ENCODE measurements around the gene SMCO3.

SMCO3 gene

DNA sequence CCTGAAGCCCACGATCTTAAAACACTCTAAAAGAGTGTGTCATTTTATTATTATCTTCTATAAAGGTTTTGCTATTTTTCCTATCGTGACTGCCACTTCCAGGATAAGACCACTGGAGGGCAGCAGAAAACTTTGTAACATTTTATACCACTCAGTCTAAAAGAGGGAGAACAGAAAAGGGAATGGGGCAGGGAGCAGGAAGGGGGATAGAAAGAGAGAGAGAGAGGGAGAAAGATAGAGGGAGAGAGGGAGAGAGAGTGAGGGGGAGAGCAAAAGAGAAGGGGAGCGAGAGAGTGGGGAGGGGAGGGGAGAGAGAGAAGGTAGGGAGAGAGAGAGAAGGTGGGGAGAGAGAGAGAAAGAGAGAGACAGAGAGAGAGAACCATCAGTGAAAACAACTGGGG is 31.4 kb upstream of the SMCO3 start:
- no peaks in the 10 kb centered on the region for H3K36me3 ChIP-seq (ENCODE audit: control insufficient read depth in 2 of 2, insufficient read depth in 2 of 2, low read length in 2 of 2)
- H3K9me3 ChIP-seq (ENCODE audit: control insufficient read depth in 2 of 2, low read length in 2 of 2): no peaks in the 10 kb centered on the region
- H3K9ac ChIP-seq (ENCODE audit: low read depth in 1 of 2, low read length in 2 of 2): no peak overlapping the region
- H3K4me1 ChIP-seq (ENCODE audit: control insufficient read depth in 2 of 2, insufficient read depth in 2 of 2, low read length in 2 of 2): peaks cover 0 to 14% of the 10 kb centered on the region in 2 donors
- H3K27ac ChIP-seq (ENCODE audit: low read depth in 2 of 2, low read length in 2 of 2): no peak overlapping the region
- H3K27me3 ChIP-seq (ENCODE audit: control insufficient read depth in 2 of 2, insufficient read depth in 2 of 2, low read length in 2 of 2): no peaks in the 10 kb centered on the region
- no peak overlapping the region for H3K4me3 ChIP-seq (ENCODE audit: low read length in 2 of 2)

DNA sequence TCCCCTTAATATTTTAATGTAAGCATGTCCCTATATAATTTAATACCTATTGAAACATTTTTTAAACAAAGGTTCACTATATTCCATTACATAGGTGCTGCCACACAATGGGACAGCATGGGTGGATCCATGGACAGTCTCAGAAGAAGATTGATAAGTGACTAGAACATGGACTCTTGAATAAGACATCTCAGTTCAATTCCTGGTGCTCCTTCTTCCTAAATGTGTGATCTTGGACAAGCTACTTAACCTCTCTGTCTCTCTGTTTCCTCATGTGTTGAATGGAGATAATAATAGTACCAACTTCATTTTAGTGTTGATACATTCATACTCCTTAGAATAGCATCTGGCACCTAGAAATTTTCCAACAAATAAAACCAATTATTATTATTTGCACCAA is 30.4 kb upstream of the SMCO3 start:
- no peak overlapping the region for H3K9ac ChIP-seq (ENCODE audit: low read depth in 1 of 2, low read length in 2 of 2)
- H3K27ac ChIP-seq (ENCODE audit: low read depth in 2 of 2, low read length in 2 of 2): no peak overlapping the region
- no peaks in the 10 kb centered on the region for H3K36me3 ChIP-seq (ENCODE audit: control insufficient read depth in 2 of 2, insufficient read depth in 2 of 2, low read length in 2 of 2)
- H3K4me3 ChIP-seq (ENCODE audit: low read length in 2 of 2): no peak overlapping the region
- H3K9me3 ChIP-seq (ENCODE audit: control insufficient read depth in 2 of 2, low read length in 2 of 2): no peaks in the 10 kb centered on the region
- peaks cover 0 to 18% of the 10 kb centered on the region in 2 donors for H3K4me1 ChIP-seq (ENCODE audit: control insufficient read depth in 2 of 2, insufficient read depth in 2 of 2, low read length in 2 of 2)
- no peaks in the 10 kb centered on the region for H3K27me3 ChIP-seq (ENCODE audit: control insufficient read depth in 2 of 2, insufficient read depth in 2 of 2, low read length in 2 of 2)

DNA sequence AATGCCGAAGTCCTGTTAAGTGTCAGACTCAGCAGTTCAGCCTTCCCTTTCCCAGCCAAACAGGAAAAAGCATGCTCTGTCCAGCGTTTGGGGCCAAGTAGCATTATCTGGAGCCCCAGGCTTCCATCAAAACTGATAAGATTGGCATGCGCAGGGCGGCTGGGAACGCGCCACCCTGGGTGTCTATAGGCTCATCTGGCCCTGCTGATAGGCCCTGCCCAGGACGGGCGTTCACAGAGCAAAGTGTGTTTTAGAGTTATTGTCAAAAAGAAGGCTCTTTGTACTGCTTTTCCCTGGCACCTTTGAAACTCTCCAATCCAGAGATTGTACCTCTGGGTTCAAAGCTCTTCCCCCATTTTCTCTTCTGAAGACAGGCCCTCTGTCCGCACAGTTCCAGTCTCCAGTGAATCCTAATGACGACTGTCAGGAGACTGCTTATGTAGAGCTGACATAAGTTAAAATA is 29.5 kb upstream of the SMCO3 start, which contains the start of gene ART4:
TSS of gene ART4 (minus strand) at position 102 of the 463 bp plus-strand sequence. CDS start 413 bp downstream, outside the sequence.
- H3K9me3 ChIP-seq (ENCODE audit: control insufficient read depth in 2 of 2, low read length in 2 of 2): no peaks in the 10 kb centered on the region
- H3K27ac ChIP-seq (ENCODE audit: low read depth in 2 of 2, low read length in 2 of 2): no peak within 1 kb of the TSS
- H3K4me1 ChIP-seq (ENCODE audit: control insufficient read depth in 2 of 2, insufficient read depth in 2 of 2, low read length in 2 of 2): peaks cover 0 to 18% of the 10 kb centered on the region in 2 donors
- H3K27me3 ChIP-seq (ENCODE audit: control insufficient read depth in 2 of 2, insufficient read depth in 2 of 2, low read length in 2 of 2): no peaks in the 10 kb centered on the region
- H3K36me3 ChIP-seq (ENCODE audit: control insufficient read depth in 2 of 2, insufficient read depth in 2 of 2, low read length in 2 of 2): no peaks in the 10 kb centered on the region
- no peak within 1 kb of the TSS for H3K4me3 ChIP-seq (ENCODE audit: low read length in 2 of 2)
- no peak within 1 kb of the TSS for H3K9ac ChIP-seq (ENCODE audit: low read depth in 1 of 2, low read length in 2 of 2)

DNA sequence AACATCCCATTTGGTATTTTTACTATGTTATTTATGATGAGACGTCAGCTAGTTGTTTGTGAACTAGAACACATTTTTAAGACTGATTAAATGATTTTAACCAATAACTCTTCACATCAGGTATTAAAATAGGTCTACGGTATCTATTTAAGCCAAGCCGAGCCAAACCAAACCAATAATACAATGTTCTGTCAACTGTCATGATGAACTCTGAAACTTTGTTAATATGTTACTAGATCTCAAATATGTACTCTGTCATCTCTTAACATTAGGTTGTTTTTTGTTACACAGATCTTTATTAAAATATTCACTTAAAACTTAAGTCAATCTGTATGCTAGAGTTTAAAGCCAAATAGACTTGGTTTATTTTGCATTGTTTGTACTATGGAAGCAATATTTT is 28.3 kb upstream of the SMCO3 start:
- Histone ChIP-seq H3K4me1 (ENCODE audit: control insufficient read depth in 2 of 2, insufficient read depth in 2 of 2, low read length in 2 of 2) (peaks cover 0 to 18% of the 10 kb centered on the region in 2 donors), H3K9me3 (ENCODE audit: control insufficient read depth in 2 of 2, low read length in 2 of 2) (no peaks in the 10 kb centered on the region), H3K9ac (ENCODE audit: low read depth in 1 of 2, low read length in 2 of 2) (no peak overlapping the region), H3K27me3 (ENCODE audit: control insufficient read depth in 2 of 2, insufficient read depth in 2 of 2, low read length in 2 of 2) (no peaks in the 10 kb centered on the region), H3K4me3 (ENCODE audit: low read length in 2 of 2) (no peak overlapping the region), H3K36me3 (ENCODE audit: control insufficient read depth in 2 of 2, insufficient read depth in 2 of 2, low read length in 2 of 2) (no peaks in the 10 kb centered on the region), H3K27ac (ENCODE audit: low read depth in 2 of 2, low read length in 2 of 2) (no peak overlapping the region)

DNA sequence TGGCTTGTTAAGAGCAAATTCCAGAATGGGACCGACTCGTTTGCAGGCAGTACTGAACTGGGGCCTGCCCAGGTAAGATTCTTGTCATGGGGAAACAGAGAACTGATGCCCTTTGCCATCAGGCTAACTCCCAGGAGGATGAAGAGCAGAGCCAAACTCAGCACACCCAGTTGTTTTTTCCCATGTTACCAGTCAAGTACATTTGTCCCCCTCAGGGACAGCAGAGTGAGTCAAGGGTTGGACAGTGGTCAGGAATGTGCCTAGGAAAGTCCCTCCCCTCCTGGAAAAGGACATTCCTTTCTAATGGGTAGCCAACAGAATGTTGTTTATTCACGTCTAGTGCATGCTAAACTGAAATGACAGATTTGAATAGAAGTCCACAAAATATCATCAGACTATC is 27.8 kb upstream of the SMCO3 start:
- H3K27ac ChIP-seq (ENCODE audit: low read depth in 2 of 2, low read length in 2 of 2): no peak overlapping the region
- H3K9me3 ChIP-seq (ENCODE audit: control insufficient read depth in 2 of 2, low read length in 2 of 2): no peaks in the 10 kb centered on the region
- H3K4me3 ChIP-seq (ENCODE audit: low read length in 2 of 2): no peak overlapping the region
- no peak overlapping the region for H3K9ac ChIP-seq (ENCODE audit: low read depth in 1 of 2, low read length in 2 of 2)
- H3K36me3 ChIP-seq (ENCODE audit: control insufficient read depth in 2 of 2, insufficient read depth in 2 of 2, low read length in 2 of 2): no peaks in the 10 kb centered on the region
- H3K4me1 ChIP-seq (ENCODE audit: control insufficient read depth in 2 of 2, insufficient read depth in 2 of 2, low read length in 2 of 2): peaks cover 0 to 18% of the 10 kb centered on the region in 2 donors
- no peaks in the 10 kb centered on the region for H3K27me3 ChIP-seq (ENCODE audit: control insufficient read depth in 2 of 2, insufficient read depth in 2 of 2, low read length in 2 of 2)

DNA sequence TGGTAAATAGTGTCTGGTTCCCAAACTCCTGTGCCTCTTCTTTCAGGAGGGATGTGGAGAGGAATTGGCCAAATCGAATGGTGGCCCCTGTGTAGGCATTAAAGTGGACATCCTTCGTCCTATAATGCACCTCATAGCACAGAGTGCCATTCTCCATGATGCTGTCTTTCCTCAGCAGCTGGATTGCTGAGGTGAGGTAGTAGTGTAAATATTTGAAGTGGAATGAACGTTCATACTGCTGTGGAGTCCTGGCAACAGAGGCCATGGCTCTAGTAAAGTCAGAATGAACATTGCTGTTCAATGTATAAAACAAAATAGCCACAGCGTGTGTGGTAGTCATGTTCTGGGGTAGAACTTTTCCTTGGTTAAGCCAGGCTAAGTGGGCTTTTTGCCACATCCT is 26.6 kb upstream of the SMCO3 start:
- Histone ChIP-seq H3K4me3 (ENCODE audit: low read length in 2 of 2) (no peak overlapping the region), H3K27me3 (ENCODE audit: control insufficient read depth in 2 of 2, insufficient read depth in 2 of 2, low read length in 2 of 2) (no peaks in the 10 kb centered on the region), H3K36me3 (ENCODE audit: control insufficient read depth in 2 of 2, insufficient read depth in 2 of 2, low read length in 2 of 2) (no peaks in the 10 kb centered on the region), H3K4me1 (ENCODE audit: control insufficient read depth in 2 of 2, insufficient read depth in 2 of 2, low read length in 2 of 2) (peaks cover 0 to 16% of the 10 kb centered on the region in 2 donors), H3K9ac (ENCODE audit: low read depth in 1 of 2, low read length in 2 of 2) (no peak overlapping the region), H3K9me3 (ENCODE audit: control insufficient read depth in 2 of 2, low read length in 2 of 2) (no peaks in the 10 kb centered on the region), H3K27ac (ENCODE audit: low read depth in 2 of 2, low read length in 2 of 2) (no peak overlapping the region)

DNA sequence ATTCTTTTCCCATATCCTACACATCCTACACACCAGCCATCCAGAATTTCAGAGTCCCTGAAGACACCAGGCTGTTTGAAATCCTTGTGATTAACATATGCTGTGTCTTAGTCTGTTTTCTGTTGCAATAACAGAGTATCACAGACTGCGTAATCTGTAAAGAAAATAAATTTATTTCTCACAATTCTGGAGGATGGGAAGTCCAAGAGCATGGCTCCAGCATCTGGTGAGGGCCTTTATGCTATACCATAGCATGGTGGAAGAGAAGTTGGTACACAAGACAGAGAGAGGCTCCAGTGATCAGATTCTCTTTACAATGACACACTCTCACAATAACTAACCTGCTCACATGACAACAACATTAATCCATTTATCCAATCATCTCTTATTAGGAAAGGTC is 25.3 kb upstream of the SMCO3 start:
- Histone ChIP-seq H3K27me3 (ENCODE audit: control insufficient read depth in 2 of 2, insufficient read depth in 2 of 2, low read length in 2 of 2) (no peaks in the 10 kb centered on the region), H3K4me3 (ENCODE audit: low read length in 2 of 2) (no peak overlapping the region), H3K27ac (ENCODE audit: low read depth in 2 of 2, low read length in 2 of 2) (no peak overlapping the region), H3K4me1 (ENCODE audit: control insufficient read depth in 2 of 2, insufficient read depth in 2 of 2, low read length in 2 of 2) (peaks cover 0 to 16% of the 10 kb centered on the region in 2 donors), H3K9ac (ENCODE audit: low read depth in 1 of 2, low read length in 2 of 2) (no peak overlapping the region), H3K9me3 (ENCODE audit: control insufficient read depth in 2 of 2, low read length in 2 of 2) (no peaks in the 10 kb centered on the region), H3K36me3 (ENCODE audit: control insufficient read depth in 2 of 2, insufficient read depth in 2 of 2, low read length in 2 of 2) (no peaks in the 10 kb centered on the region)

DNA sequence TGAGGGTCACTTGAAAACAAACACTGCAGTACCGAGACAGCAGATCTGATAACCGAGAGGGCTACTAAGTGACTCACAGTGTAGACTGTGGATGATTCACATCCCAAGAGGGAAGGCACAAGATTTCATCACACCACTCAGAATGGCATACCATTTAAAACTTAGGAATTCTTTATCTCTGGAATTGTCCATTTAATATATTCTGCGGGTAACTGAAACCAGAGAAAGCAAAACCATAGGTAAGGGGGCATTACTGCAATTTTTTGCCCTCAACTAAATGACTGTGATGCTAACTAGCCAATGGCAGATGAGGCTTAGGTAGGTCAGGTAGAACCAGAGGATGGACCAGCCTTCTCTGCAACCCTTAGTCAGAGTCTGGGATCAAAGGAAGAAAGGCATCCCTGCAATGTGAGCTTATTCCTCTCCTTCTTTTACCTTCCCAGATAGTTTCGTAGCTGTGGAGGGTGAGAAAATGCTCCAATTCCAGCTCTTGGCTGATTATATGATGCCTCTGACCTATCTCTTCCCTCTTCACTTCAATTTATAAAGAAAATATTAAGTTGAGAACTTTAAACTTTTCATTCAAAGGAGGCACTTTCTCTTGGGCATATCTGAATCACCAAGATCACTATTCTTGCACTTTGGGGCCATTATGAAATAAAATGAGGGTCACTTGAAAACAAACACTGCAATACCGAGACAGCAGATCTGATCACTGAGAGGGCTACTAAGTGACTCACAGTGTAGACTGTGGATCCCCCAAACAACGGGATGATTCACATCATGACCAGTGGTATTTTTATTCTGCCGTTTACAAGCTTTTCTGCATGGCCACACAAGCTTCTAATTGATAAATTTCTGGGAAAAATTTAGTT is 22.6 kb upstream of the SMCO3 start:
- Histone ChIP-seq H3K27me3 (ENCODE audit: control insufficient read depth in 2 of 2, insufficient read depth in 2 of 2, low read length in 2 of 2) (no peaks in the 10 kb centered on the region), H3K27ac (ENCODE audit: low read depth in 2 of 2, low read length in 2 of 2) (no peak overlapping the region), H3K9me3 (ENCODE audit: control insufficient read depth in 2 of 2, low read length in 2 of 2) (no peaks in the 10 kb centered on the region), H3K4me3 (ENCODE audit: low read length in 2 of 2) (no peak overlapping the region), H3K36me3 (ENCODE audit: control insufficient read depth in 2 of 2, insufficient read depth in 2 of 2, low read length in 2 of 2) (no peaks in the 10 kb centered on the region), H3K9ac (ENCODE audit: low read depth in 1 of 2, low read length in 2 of 2) (no peak overlapping the region), H3K4me1 (ENCODE audit: control insufficient read depth in 2 of 2, insufficient read depth in 2 of 2, low read length in 2 of 2) (peaks cover 0 to 9% of the 10 kb centered on the region in 2 donors)

DNA sequence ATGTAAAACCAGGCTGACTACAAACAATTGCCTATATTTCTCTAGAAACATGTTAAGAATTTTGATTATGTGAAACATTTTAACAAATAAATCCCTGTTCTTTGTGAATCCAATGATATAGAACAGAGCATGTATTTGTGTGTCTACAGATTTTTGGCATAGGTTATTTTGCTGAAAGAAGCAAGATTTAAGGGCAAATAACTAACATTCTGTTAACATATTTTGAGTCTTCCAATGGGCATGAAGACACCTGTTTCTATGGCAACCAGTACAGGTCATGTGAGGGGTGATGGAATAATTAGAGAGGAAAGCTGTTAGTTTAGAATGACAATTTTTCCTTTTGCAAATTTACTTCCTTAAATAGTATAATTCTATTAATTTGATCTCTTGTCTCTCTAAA is 20.5 kb upstream of the SMCO3 start:
- no peaks in the 10 kb centered on the region for H3K9me3 ChIP-seq (ENCODE audit: control insufficient read depth in 2 of 2, low read length in 2 of 2)
- H3K27ac ChIP-seq (ENCODE audit: low read depth in 2 of 2, low read length in 2 of 2): no peak overlapping the region

DNA sequence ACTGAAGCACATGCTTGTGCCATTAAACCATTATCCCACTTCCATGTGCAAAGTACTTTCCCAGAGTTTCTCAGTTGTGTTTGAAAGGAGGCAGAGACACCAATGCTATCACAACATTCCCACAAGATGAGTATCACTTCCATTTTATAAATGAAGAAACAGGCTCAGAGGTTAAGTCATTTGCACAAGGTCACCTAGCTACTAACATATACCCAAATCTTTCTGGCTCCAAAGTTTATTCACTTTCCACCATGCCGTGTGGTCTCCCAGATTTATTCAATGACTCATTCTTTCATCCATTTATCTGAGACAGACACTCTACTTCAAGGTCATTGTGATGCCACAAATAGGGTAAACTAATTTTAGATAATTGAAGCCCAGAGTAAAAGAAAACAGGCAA is 20.0 kb upstream of the SMCO3 start:
- no peaks in the 10 kb centered on the region for H3K4me1 ChIP-seq (ENCODE audit: control insufficient read depth in 2 of 2, insufficient read depth in 2 of 2, low read length in 2 of 2)
- H3K9ac ChIP-seq (ENCODE audit: low read depth in 1 of 2, low read length in 2 of 2): no peak overlapping the region
- H3K27me3 ChIP-seq (ENCODE audit: control insufficient read depth in 2 of 2, insufficient read depth in 2 of 2, low read length in 2 of 2): no peaks in the 10 kb centered on the region
- no peak overlapping the region for H3K4me3 ChIP-seq (ENCODE audit: low read length in 2 of 2)
- H3K9me3 ChIP-seq (ENCODE audit: control insufficient read depth in 2 of 2, low read length in 2 of 2): no peaks in the 10 kb centered on the region
- no peaks in the 10 kb centered on the region for H3K36me3 ChIP-seq (ENCODE audit: control insufficient read depth in 2 of 2, insufficient read depth in 2 of 2, low read length in 2 of 2)
- H3K27ac ChIP-seq (ENCODE audit: low read depth in 2 of 2, low read length in 2 of 2): no peak overlapping the region

More for the DNA sequence above, 20.5 kb upstream of the SMCO3 start:
- no peaks in the 10 kb centered on the region for H3K4me1 ChIP-seq (ENCODE audit: control insufficient read depth in 2 of 2, insufficient read depth in 2 of 2, low read length in 2 of 2)
- H3K9ac ChIP-seq (ENCODE audit: low read depth in 1 of 2, low read length in 2 of 2): no peak overlapping the region
- H3K27me3 ChIP-seq (ENCODE audit: control insufficient read depth in 2 of 2, insufficient read depth in 2 of 2, low read length in 2 of 2): no peaks in the 10 kb centered on the region
- H3K36me3 ChIP-seq (ENCODE audit: control insufficient read depth in 2 of 2, insufficient read depth in 2 of 2, low read length in 2 of 2): no peaks in the 10 kb centered on the region
- H3K4me3 ChIP-seq (ENCODE audit: low read length in 2 of 2): no peak overlapping the region

Data from mucosa of rectum (tissue), 2 donors.